Keratinocyte (primary cell): ENCODE data around the gene GTSF1L. TPM values are rescaled to one million over a fixed set of nuclear protein-coding genes. Genes with fewer than 3 reads are reported as not detected.

ENCODE experiments used
- DNase-seq: peaks from one replicate; pipeline ENCODE4 v3.0.0-alpha.2; 2011; ENCODE audit warnings: low read depth, missing footprints, low spot score
- FAIRE-seq: peaks from 2 replicates; lab custom pipeline; 2011; peaks lifted over from hg19 to GRCh38; lab: Jason Lieb, UNC
- H2AFZ ChIP-seq: 2 replicates; pipeline ENCODE4 v1.6.0; 2012; ENCODE audit warnings: low read length, control low read depth, inconsistent platforms; ENCODE audit not compliant: control insufficient read depth
- H3K27ac ChIP-seq: 2 replicates; pipeline ENCODE4 v1.5.1; 2011; ENCODE audit warnings: low read length; ENCODE audit not compliant: control insufficient read depth, insufficient read depth
- H3K27me3 ChIP-seq: 3 replicates; pipeline ENCODE4 v1.6.0; 2011; ENCODE audit warnings: low read length; ENCODE audit not compliant: control insufficient read depth, insufficient read depth; ENCODE audit errors: extremely low read depth
- H3K36me3 ChIP-seq, 2 experiments: 2 replicates in 1 of 2; 3 replicates in 1 of 2; pipeline ENCODE4 v1.5.1; 2011; ENCODE audit warnings: low read length in 2 of 2, mild to moderate bottlenecking in 1 of 2; ENCODE audit not compliant: control insufficient read depth in 2 of 2, insufficient read depth in 2 of 2; ENCODE audit errors: extremely low read depth in 1 of 2
- H3K4me1 ChIP-seq: 3 replicates; pipeline ENCODE4 v1.5.1; 2011; ENCODE audit warnings: low read length; ENCODE audit not compliant: control insufficient read depth, insufficient read depth; ENCODE audit errors: extremely low read depth
- H3K4me2 ChIP-seq: 3 replicates; pipeline ENCODE4 v1.6.0; 2011; ENCODE audit warnings: low read depth, low read length; ENCODE audit not compliant: control insufficient read depth, insufficient read depth; ENCODE audit errors: extremely low read depth
- H3K4me3 ChIP-seq, 3 experiments: fragments of 200-600 bp in 1 of 3; sonication (generic) in 1 of 3; 2 replicates in 2 of 3; 3 replicates in 1 of 3; pipeline ENCODE4 v1.5.1; 2011 to 2016; ENCODE audit warnings: low read length in 3 of 3, mild to moderate bottlenecking in 3 of 3, control low read depth in 2 of 3, inconsistent platforms in 1 of 3, low read depth in 1 of 3, mixed read lengths in 1 of 3, mixed run types in 1 of 3, moderate library complexity in 1 of 3; ENCODE audit not compliant: control insufficient read depth in 2 of 3, insufficient read depth in 2 of 3; ENCODE audit errors: extremely low read depth in 1 of 3
- H3K79me2 ChIP-seq: 2 replicates; pipeline ENCODE4 v1.6.0; 2012; ENCODE audit warnings: low read length; ENCODE audit not compliant: control insufficient read depth, insufficient read depth
- H3K9ac ChIP-seq: 3 replicates; pipeline ENCODE4 v1.6.0; 2011; ENCODE audit warnings: low read length; ENCODE audit not compliant: control insufficient read depth, insufficient read depth; ENCODE audit errors: extremely low read depth
- H3K9me1 ChIP-seq: 3 replicates; pipeline ENCODE4 v1.6.0; 2011; ENCODE audit warnings: low read length; ENCODE audit not compliant: control insufficient read depth, insufficient read depth; ENCODE audit errors: extremely low read depth
- H3K9me3 ChIP-seq: 2 replicates; pipeline ENCODE4 v1.5.1; 2012; ENCODE audit warnings: low read depth, low read length; ENCODE audit not compliant: control insufficient read depth
- H4K20me1 ChIP-seq: 3 replicates; pipeline ENCODE4 v1.6.0; 2011; ENCODE audit warnings: low read length; ENCODE audit not compliant: control insufficient read depth, insufficient read depth; ENCODE audit errors: extremely low read depth
- CTCF ChIP-seq, 3 experiments: IDR thresholded peaks in 1 of 3; conservative IDR thresholded peaks in 1 of 3; optimal IDR thresholded peaks in 1 of 3; 2 replicates in 2 of 3; 3 replicates in 1 of 3; pipeline versions ENCODE3 to v1.5.1; 2011; ENCODE audit warnings: low read length in 3 of 3, mild to moderate bottlenecking in 3 of 3, moderate library complexity in 2 of 3, control low read depth in 1 of 3, inconsistent platforms in 1 of 3; ENCODE audit not compliant: insufficient read depth in 2 of 3; ENCODE audit errors: extremely low read depth in 1 of 3
- EZH2 ChIP-seq: IDR thresholded peaks from one replicate; pipeline ENCODE4 v1.6.1; 2012; ENCODE audit warnings: inconsistent platforms, mild to moderate bottlenecking, low read length, moderate library complexity
- dilution Hi-C: fragments of 300-500 bp; cut with MboI; formaldehyde crosslinking; loops from one replicate; pipeline ENCODE4 v1.7.0; 2020; ENCODE audit warnings: low sequenced_read_pairs; ENCODE audit not compliant: extremely low pct_ligation_motif_present
- polyA minus RNA-seq, 3 experiments: library from RNA; depleted of rRNA, polyadenylated mRNA; stranded (reverse); fragments of >200 nt; gene quantifications; 1 replicate in 1 of 3; 2 replicates in 1 of 3; 3 replicates in 1 of 3; pipeline ENCODE4 v1.2.3, GENCODE V29; 2011
- polyA plus RNA-seq, 5 experiments: library from polyadenylated mRNA; depleted of rRNA in 3 of 5; stranded (reverse) in 3 of 5; stranded (forward) in 1 of 5; unstranded in 1 of 5; fragments of >200 nt; gene quantifications; 1 replicate in 1 of 5; 2 replicates in 3 of 5; 3 replicates in 1 of 5; pipeline versions ENCODE4 v1.2.1 to v1.2.3, GENCODE V29; 2011 to 2012; ENCODE audit warnings: missing spikeins in 2 of 5, low read depth in 1 of 5, low replicate concordance in 1 of 5

The GTSF1L gene
- polyA plus RNA-seq (not detected in 3 replicates), polyA minus RNA-seq (not detected in 3 replicates)
- polyA plus RNA-seq (2011; ENCODE audit: low read depth) = not detected
- not detected in 2 replicates for polyA plus RNA-seq (2011; cell fraction: cytosol; rRNA removed)
- polyA plus RNA-seq (2011; cell fraction: nucleus; rRNA removed) = not detected in 2 replicates
- polyA plus RNA-seq (2012; ENCODE audit: low replicate concordance) = not detected in 2 replicates
- not detected for polyA minus RNA-seq (2011; cell fraction: cytosol; rRNA and poly(A)+ RNA removed)
- polyA minus RNA-seq (2011; cell fraction: nucleus; rRNA and poly(A)+ RNA removed) = not detected in 2 replicates

DNA sequence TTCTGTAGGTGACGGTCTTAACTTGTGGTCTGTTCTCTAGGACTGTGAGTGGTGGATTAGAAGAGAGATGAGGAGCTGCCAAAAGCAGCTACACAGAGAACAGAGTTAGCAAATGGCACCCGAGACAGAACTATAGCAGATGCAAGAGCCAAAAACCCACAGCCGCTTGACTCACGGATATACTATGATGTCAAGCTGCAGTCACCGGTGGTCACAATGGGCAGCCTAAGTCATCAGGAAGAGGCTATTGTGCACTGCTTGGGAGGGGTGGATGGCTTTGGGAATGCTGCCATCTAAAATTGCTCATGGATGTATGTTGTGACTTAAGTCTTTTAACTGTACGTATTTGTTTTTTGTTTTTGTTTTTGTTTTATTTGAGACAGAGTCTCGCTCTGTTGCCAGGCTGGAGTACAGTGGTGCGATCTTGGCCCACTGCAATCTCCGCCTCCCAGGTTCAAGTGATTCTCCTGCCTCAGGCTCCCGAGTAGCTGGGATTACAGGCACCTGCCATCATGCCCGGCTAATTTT, at the start of gene GTSF1L:
Gene GTSF1L (minus strand): TSS at position 192 of the 528 bp plus-strand sequence. CDS start 308 bp downstream, outside the sequence.
- FAIRE-seq = no peak
- Histone ChIP-seq H3K4me2 (no peak within 1 kb of the TSS), H3K79me2 (no peaks in the 10 kb centered on the region), H3K9ac (no peak within 1 kb of the TSS), H2AFZ (no peak within 1 kb of the TSS), H3K27ac (no peak within 1 kb of the TSS), H3K36me3 (no peaks in the 10 kb centered on the region), H3K9me1 (no peaks in the 10 kb centered on the region), H3K27me3 (peaks cover 2% of the 10 kb centered on the region), H4K20me1 (no peaks in the 10 kb centered on the region), H3K4me3 (no peak within 1 kb of the TSS), H3K4me1 (no peaks in the 10 kb centered on the region), H3K9me3 (no peaks in the 10 kb centered on the region)
- dilution Hi-C loops = no loop called here
- no peak for DNase-seq
- TF ChIP-seq EZH2 (no peak), CTCF (optimal IDR thresholded peaks at IDR 0.05 in 1 of 3, IDR thresholded peaks at IDR 0.05 in 1 of 3, conservative IDR thresholded peaks at IDR 0.05 in 1 of 3; ENCODE audit: extremely low read depth in 1 of 3, insufficient read depth in 2 of 3, low read length in 3 of 3) (no peak)

- Histone ChIP-seq H3K9me1 (no peaks in the 10 kb centered on the region), H3K4me1 (no peaks in the 10 kb centered on the region), H3K79me2 (no peaks in the 10 kb centered on the region), H3K9me3 (peaks cover 3% of the 10 kb centered on the region), H4K20me1 (no peaks in the 10 kb centered on the region), H3K4me2 (no peak overlapping the region), H2AFZ (no peak overlapping the region), H3K4me3 (no peak overlapping the region), H3K27me3 (peaks cover 5% of the 10 kb centered on the region), H3K36me3 (no peaks in the 10 kb centered on the region), H3K27ac (no peak overlapping the region), H3K9ac (no peak overlapping the region)
- dilution Hi-C loops = no loop called here
- DNase-seq = no peak
- no peak for FAIRE-seq
- TF ChIP-seq EZH2 (no peak), CTCF (optimal IDR thresholded peaks at IDR 0.05 in 1 of 3, IDR thresholded peaks at IDR 0.05 in 1 of 3, conservative IDR thresholded peaks at IDR 0.05 in 1 of 3; ENCODE audit: extremely low read depth in 1 of 3, insufficient read depth in 2 of 3, low read length in 3 of 3) (no peak)
Observed at GRCh38 chr20:43774754-43775153, 48.0 kb upstream of the GTSF1L start.
